Middle frontal gyrus (tissue), 1 donor: ENCODE measurements around the gene CD3G.
"Not testable (repeated sequence)": the region's sequence is repeated elsewhere in the genome, so short reads cannot be mapped to it uniquely, and the experiment has no call there.

Experiments used
- DNase-seq: peaks from one replicate; pipeline ENCODE4 v3.0.0-alpha.2; 2015; ENCODE audit warnings: low spot score; ENCODE audit errors: extremely low spot score

The CD3G gene

DNA sequence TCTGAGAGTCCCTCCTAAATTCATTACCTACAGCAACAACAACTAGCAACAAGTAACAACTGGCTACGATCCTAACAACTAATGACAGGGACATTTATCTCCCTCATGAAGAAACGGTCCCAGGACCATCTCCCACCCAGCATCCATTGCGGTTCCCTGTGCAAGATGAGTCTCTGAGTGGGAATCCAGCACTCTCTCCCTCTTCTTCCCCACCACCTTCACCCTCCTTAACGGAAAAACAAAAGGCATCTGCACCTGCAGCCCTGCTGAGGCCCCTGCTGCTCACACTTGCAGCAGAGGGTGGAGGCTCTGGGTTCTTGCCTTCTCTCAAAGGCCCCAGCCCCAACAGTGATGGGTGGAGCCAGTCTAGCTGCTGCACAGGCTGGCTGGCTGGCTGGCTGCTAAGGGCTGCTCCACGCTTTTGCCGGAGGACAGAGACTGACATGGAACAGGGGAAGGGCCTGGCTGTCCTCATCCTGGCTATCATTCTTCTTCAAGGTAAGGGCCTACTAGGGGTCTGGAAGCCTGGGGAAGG is at the start of gene CD3G:
Gene CD3G, plus strand, starts transcription at position 364 of the 535 bp plus-strand sequence. Its CDS starts 80 bp downstream, at position 444.
- DNase-seq: no peak

GRCh38 chr11:118295199-118295598 is 48.9 kb upstream of the CD3G start:
- no peak for DNase-seq

GRCh38 chr11:118295815-118296454 is 48.2 kb upstream of the CD3G start:
- no peak for DNase-seq

- no peak for DNase-seq
Measured at GRCh38 chr11:118301600-118302195, 42.4 kb upstream of the CD3G start.

DNA sequence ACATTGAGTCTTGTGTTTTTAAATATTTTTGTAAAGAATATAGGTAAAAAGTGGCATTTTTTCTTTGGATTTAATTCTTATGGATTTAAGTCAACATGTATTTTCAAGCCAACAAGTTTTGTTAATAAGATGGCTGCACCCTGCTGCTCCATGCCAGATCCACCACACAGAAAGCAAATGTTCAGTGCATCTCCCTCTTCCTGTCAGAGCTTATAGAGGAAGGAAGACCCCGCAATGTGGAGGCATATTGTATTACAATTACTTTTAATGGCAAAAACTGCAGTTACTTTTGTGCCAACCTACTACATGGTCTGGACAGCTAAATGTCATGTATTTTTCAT is 39.9 kb upstream of the CD3G start:
- no peak for DNase-seq

DNA sequence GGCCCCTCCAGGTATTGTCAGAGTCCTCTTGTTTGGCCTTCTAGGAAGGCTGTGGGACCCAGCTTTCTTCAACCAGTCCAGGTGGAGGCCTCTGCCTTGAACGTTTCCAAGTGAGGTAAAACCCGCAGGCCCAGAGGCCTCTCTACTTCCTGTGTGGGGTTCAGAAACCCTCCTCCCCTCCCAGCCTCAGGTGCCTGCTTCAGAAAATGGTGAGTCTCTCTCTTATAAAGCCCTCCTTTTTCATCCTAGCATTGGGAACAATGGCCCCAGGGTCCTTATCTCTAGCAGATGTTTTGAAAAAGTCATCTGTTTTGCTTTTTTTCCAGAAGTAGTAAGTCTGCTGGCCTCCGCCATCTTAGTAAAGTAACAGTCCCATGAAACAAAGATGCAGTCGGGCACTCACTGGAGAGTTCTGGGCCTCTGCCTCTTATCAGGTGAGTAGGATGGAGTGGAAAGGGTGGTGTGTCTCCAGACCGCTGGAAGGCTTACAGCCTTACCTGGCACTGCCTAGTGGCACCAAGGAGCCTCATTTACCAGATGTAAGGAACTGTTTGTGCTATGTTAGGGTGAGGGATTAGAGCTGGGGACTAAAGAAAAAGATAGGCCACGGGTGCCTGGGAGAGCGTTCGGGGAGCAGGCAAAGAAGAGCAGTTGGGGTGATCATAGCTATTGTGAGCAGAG is 39.4 kb upstream of the CD3G start, which contains the start of gene CD3E:
Gene CD3E, plus strand, starts transcription at position 163 of the 681 bp plus-strand sequence. Its CDS starts 223 bp downstream, at position 386.
- no peak for DNase-seq

DNA sequence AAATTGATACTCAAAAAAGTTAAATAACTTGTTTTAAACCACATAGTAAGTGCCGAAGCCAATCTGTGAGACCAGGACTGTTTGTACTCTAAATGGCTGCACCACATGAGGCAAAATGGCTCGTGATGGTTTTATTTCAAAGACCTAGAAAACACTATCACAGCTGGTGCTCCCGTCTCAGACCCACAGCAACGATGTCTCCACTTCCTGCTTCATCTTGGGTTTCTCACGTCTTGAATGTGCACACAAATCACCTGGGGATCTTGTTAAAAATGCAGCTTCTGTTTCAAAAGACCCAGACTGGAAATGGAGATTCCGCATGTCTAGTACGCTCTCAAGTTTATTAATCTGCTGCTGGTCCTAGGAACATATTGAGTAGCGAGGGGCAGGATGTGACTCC is 38.4 kb upstream of the CD3G start:
- no peak for DNase-seq

GRCh38 chr11:118306556-118306955 is 37.6 kb upstream of the CD3G start:
- no peak for DNase-seq

- DNase-seq: not testable (repeated sequence)
Measured at GRCh38 chr11:118308995-118309528, 35.1 kb upstream of the CD3G start.

GRCh38 chr11:118310271-118310670 is 33.9 kb upstream of the CD3G start:
- DNase-seq: no peak

- no peak for DNase-seq
Measured at GRCh38 chr11:118310781-118311485, 33.2 kb upstream of the CD3G start.

DNA sequence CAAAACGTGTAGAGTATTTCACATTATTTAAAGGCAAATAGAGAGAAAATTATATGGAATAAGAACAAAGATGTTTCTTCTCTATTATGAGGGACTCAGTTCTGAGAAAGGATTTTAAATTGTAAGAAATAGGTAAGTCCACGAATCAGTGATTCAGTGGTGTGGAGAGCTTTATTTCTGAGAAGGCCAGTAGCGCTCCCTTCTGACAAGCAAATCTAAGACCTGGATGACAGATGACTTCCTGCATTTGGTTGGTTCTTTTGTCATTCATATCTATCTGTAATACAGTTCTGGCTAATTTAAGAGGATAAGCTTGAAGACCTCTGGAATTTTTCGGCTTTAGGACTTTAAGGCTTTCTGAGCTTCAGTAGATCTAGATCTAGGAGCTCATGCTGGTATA is 32.6 kb upstream of the CD3G start:
- no peak for DNase-seq

DNA sequence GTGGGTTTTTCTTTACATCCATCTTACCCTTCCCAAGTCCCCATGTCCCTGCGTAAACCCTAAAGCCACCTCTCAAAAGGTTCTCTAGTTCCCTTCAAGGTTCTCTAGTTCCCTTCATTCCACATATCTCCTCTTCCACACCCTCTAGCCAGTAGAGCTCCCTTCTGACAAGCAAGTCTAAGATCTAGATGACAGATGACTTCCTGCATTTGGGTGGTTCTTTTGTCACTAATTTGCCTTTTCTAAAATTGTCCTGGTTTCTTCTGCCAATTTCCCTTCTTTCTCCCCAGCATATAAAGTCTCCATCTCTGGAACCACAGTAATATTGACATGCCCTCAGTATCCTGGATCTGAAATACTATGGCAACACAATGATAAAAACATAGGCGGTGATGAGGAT is 31.8 kb upstream of the CD3G start:
- no peak for DNase-seq

DNA sequence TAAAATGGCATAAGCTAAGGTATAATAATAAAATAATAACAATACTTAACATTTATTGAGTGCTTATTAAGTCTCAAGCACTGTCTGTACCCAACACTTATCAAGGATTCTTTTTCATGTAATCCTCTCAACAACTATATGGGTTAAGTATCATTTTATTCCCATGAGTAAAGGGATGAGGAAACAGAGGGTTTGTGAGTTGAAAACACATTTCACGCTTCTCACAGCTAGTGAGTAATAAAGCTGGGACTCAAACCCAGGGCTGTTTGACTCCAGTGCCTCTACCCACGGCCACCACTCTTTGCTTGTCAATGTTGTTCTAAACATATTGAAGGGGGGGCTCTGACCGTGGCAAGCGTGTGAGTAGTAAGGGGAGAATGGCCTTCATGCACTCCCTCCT is 30.9 kb upstream of the CD3G start:
- no peak for DNase-seq

- DNase-seq: no peak
Measured at GRCh38 chr11:118314988-118315411, 29.1 kb upstream of the CD3G start.

DNA sequence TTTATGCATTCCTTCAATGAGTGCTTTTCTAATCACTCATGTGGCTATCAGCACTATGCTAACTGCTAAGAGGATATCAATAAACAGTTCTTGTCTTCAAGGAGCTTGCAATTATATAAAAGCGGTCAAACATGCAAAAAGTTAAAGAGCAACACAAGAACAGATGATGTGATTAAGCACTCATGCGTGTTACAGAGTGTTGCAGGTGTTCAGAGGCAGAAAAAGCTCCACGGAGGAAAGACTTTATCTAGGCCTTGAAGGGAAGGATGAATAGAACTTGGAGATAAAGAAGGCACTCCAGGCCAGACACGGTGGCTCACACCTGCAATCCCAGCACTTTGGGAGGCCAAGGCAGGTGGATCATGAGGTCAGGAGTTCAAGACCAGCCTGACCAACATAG is 26.0 kb upstream of the CD3G start:
- DNase-seq: no peak

DNA sequence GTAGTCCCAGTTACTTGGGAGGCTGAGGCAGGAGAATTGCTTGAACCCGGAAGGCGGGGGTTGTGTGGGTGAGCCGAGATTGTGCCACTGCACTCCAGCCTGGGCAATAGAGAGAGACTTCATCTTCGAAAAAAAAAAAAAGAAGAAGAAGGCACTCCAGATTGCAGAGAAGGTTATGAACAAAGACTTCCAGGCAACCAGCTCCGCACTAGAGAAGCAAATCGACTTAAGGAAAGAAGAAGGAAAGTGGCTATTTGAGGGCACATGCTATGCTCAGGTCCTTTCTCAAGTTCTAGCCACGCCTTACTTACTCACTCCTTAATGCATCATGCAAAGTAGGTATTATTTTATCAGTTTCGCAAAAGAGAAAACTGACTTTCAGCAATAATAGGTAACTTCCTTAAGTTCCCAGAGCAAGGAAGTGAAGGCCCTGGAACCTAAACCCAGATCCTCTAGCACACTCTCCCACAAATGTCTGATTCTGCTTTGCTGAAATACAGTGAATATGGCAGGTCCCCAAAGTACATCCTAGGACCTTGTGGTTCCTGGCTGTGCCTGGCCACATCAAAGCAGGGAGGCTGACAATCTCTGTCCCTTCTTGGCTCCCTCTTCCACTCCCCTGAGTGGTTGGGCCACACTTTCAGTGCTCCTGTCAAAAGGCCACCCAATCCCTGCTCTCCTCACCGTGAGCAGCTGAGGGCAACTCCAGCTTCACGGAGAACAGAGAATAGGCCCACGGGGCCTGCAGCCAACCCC is 25.4 kb upstream of the CD3G start:
- no peak for DNase-seq

GRCh38 chr11:118319337-118319707 is 24.8 kb upstream of the CD3G start:
- DNase-seq: no peak

- DNase-seq: no peak
Measured at GRCh38 chr11:118320515-118320914, 23.6 kb upstream of the CD3G start.

DNA sequence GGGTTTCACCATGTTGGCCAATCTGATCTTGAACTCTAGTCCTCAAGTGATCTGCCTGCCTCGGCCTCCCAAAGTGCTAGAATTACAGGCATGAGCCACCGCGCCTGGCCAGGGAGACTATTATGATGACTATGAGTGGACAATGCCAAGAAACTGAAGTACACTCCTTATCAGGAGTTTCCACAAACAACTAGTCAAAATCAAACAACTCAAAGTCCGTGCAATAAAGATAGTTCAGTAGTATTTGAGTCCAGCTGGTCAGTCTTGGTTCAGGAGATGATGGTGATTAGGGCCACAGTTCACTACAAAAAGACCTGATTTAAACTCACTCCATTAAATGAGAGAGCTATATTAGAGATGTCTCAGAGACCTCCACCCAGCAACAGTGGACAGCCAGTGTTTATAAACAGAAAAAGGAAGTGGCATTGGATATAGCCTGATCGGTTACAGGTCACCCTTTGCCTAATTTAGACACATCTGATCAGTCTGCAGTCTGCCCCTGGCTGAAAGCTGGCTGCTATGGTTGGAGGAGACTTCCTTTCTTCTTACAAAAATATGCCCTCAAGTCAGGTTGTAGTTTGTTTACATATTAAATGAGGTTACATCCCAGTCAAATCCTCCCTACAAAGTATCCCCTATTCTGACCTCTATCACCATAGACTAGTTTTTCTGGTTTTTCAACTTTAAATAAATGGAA is 22.6 kb upstream of the CD3G start:
- no peak for DNase-seq
